ENCODE results near the gene HSDL2. TPM values are rescaled to one million over a fixed set of nuclear protein-coding genes. Genes with fewer than 3 reads are reported as not detected.

The HSDL2 gene
- total RNA-seq, 1 donor from 2014 or later, result 21.1 TPM

GRCh38 chr9:112437406-112437805 lies 57.5 kb downstream of the HSDL2 start:
- H3K36me3 ChIP-seq (ENCODE audit: insufficient read depth, low read length), result peaks cover 3% of the 10 kb centered on the region
- TF ChIP-seq EZH2 (IDR thresholded peaks at IDR 0.05; ENCODE audit: insufficient read depth, low read length), result no peak
- TF ChIP-seq CTCF (IDR thresholded peaks at IDR 0.05; ENCODE audit: insufficient read depth, low read depth, low read length), result no peak
- no peak overlapping the region for H3K4me2 ChIP-seq (ENCODE audit: low read length)
- no peaks in the 10 kb centered on the region for H3K4me1 ChIP-seq (ENCODE audit: insufficient read depth, low read length)
- no peaks in the 10 kb centered on the region for H4K20me1 ChIP-seq (ENCODE audit: insufficient read depth, low read length)
- H3K27me3 ChIP-seq (ENCODE audit: insufficient read depth, low read length), result no peaks in the 10 kb centered on the region
- no peak overlapping the region for H3K9ac ChIP-seq (ENCODE audit: low read length)
- no peaks in the 10 kb centered on the region for H3K79me2 ChIP-seq (ENCODE audit: insufficient read depth, low read length)
- peak; percentile 52 for FAIRE-seq
- Mint-ChIP-seq H3K36me3 (ENCODE audit: low read depth, unreplicated experiment) (peaks cover 7% of the 10 kb centered on the region), H3K27me3 (ENCODE audit: low read depth, unreplicated experiment) (no peaks in the 10 kb centered on the region), H3K27ac (ENCODE audit: unreplicated experiment) (no peak overlapping the region), H3K9me3 (ENCODE audit: unreplicated experiment) (peaks cover 2% of the 10 kb centered on the region), H3K4me1 (ENCODE audit: low read depth, unreplicated experiment) (no peaks in the 10 kb centered on the region), H3K4me3 (ENCODE audit: unreplicated experiment) (no peak overlapping the region)
- no peaks in the 10 kb centered on the region for H3K9me3 ChIP-seq (ENCODE audit: insufficient read depth, low read depth, low read length)
- H2AFZ ChIP-seq (ENCODE audit: low read depth, low read length), result no peak overlapping the region
- H3K4me3 ChIP-seq (ENCODE audit: insufficient read depth, low read depth, low read length), result no peak overlapping the region
- no peak for DNase-seq (ENCODE audit: low read depth)
- no peak overlapping the region for H3K27ac ChIP-seq (ENCODE audit: low read depth, low read length)

- no peaks in the 10 kb centered on the region for H3K9me3 ChIP-seq (ENCODE audit: insufficient read depth, low read depth, low read length)
These were observed 59.3 kb downstream of the HSDL2 start for GRCh38 chr9:112439171-112439570.

More at GRCh38 chr9:112439171-112439570, 59.3 kb downstream of the HSDL2 start:
- no peak overlapping the region for H3K4me3 ChIP-seq (ENCODE audit: insufficient read depth, low read depth, low read length)
- no peak for DNase-seq (ENCODE audit: low read depth)
- Mint-ChIP-seq H3K36me3 (ENCODE audit: low read depth, unreplicated experiment) (no peaks in the 10 kb centered on the region), H3K4me3 (ENCODE audit: unreplicated experiment) (no peak overlapping the region), H3K27ac (ENCODE audit: unreplicated experiment) (no peak overlapping the region), H3K4me1 (ENCODE audit: low read depth, unreplicated experiment) (no peaks in the 10 kb centered on the region), H3K27me3 (ENCODE audit: low read depth, unreplicated experiment) (no peaks in the 10 kb centered on the region), H3K9me3 (ENCODE audit: unreplicated experiment) (no peaks in the 10 kb centered on the region)
- H3K9ac ChIP-seq (ENCODE audit: low read length), result no peak overlapping the region
- H3K27ac ChIP-seq (ENCODE audit: low read depth, low read length), result no peak overlapping the region
- FAIRE-seq, result no peak
- no peak overlapping the region for H3K4me2 ChIP-seq (ENCODE audit: low read length)
- no peaks in the 10 kb centered on the region for H4K20me1 ChIP-seq (ENCODE audit: insufficient read depth, low read length)
- H2AFZ ChIP-seq (ENCODE audit: low read depth, low read length), result no peak overlapping the region
- H3K79me2 ChIP-seq (ENCODE audit: insufficient read depth, low read length), result no peaks in the 10 kb centered on the region
- peaks cover 3% of the 10 kb centered on the region for H3K36me3 ChIP-seq (ENCODE audit: insufficient read depth, low read length)
- no peaks in the 10 kb centered on the region for H3K27me3 ChIP-seq (ENCODE audit: insufficient read depth, low read length)
- H3K4me1 ChIP-seq (ENCODE audit: insufficient read depth, low read length), result no peaks in the 10 kb centered on the region
- TF ChIP-seq EZH2 (IDR thresholded peaks at IDR 0.05; ENCODE audit: insufficient read depth, low read length) (no peak), CTCF (IDR thresholded peaks at IDR 0.05; ENCODE audit: insufficient read depth, low read depth, low read length) (no peak)
